Heart left ventricle (tissue), 13 donors: ENCODE results near the gene ARPC5L.

Source experiments
- CTCF ChIP-seq, 12 donors: fragments of 200-600 bp; sonication (generic) in 4 of 12; IDR thresholded peaks; one replicate each; pipeline versions ENCODE4 v1.5.0 to v1.8.0; 2018 to 2022; ENCODE audit warnings: antibody characterized with exemption in 12 of 12, mild to moderate bottlenecking in 5 of 12
- POLR2A ChIP-seq, 2 donors: fragments of 450-650 bp; IDR thresholded peaks; one replicate each; pipeline ENCODE4 v1.6.1; 2017; ENCODE audit warnings: antibody characterized with exemption in 2 of 2, mild to moderate bottlenecking in 2 of 2, moderate library complexity in 2 of 2
- donor health status: ischemic (EF 13 %, LVEDD 7.1; RV severe dilation, severe dysfunction).
- donor health status: DM: no; HTN: yes; CAD: no.
- donor health status: DM: no; HTN: no; CAD: no.
- donor health status: ischemic (EF 25% LVEDD 6.9; RV normal size, moderate dysfunction).
- donor health status: ischemic (EF 25% LVEDD 5.7; RV mildly dilated, moderate dysfunction).
- donor health status: ischemic (EF 35%, LVEDD 5.7; RV mildly dilated, moderate dysfunction).
- donor health status: nonischemic (EF 11% LVEDD 7.7; RV severe dilation, severe dysfunction).
- donor health status: DM: yes; HTN: yes; CAD: no.
- donor health status: PGD.
- donor health status: ischemic (EF 29% LVEDD 5.4; RV normal size, mild dysfunction).
- donor health status: nonischemic (EF 23%, LVEDD 6.1; RV moderate dilation, normal function).

- no peak for TF ChIP-seq CTCF (IDR thresholded peaks at IDR 0.05)
- TF ChIP-seq POLR2A (IDR thresholded peaks at IDR 0.05), result no peak
These were observed 11.7 kb downstream of the ARPC5L start for GRCh38 chr9:124873664-124874063.
